HepG2 (cell line): ENCODE results near the gene RAB33A. TPM values are rescaled to one million over a fixed set of nuclear protein-coding genes. Genes with fewer than 3 reads are reported as not detected.

Source experiments
- ATAC-seq: fragments of 200-7000 bp; cut with Tn5 transposase; 3 replicates; pipeline ENCODE4 v1.9.1; 2020; ENCODE audit warnings: mild to moderate bottlenecking, moderate library complexity
- BruUV-seq: library from RNA; stranded (reverse); fragments of 400-500 nt; replicated peaks from 2 replicates; lab custom pipeline; 2021; lab: Mats Ljungman, UMichigan
- CTCF ChIA-PET: fragments of 300-600 bp; formaldehyde crosslinking; extraction: SDS; loops from one replicate; lab custom pipeline; 2021; ENCODE audit warnings: low total read pairs, inconsistent platforms, low intra/inter-chr PET ratio; lab: Yijun Ruan, JAX
- POLR2A ChIA-PET: fragments of 350-600 bp; sonication (Branson Sonifier 250); formaldehyde crosslinking; loops from one replicate; lab custom pipeline; 2020; ENCODE audit warnings: antibody characterized with exemption, inconsistent platforms; lab: Yijun Ruan, JAX
- DNase-seq: peaks from one replicate; pipeline ENCODE4 v3.0.0-alpha.2; 2015; ENCODE audit warnings: low spot score
- FAIRE-seq: peaks from 3 replicates; lab custom pipeline; 2011; peaks lifted over from hg19 to GRCh38; lab: Jason Lieb, UNC
- H2AFZ ChIP-seq: one replicate; pipeline ENCODE4 v1.6.1; 2011; ENCODE audit warnings: low read length, inconsistent platforms
- H3K27ac ChIP-seq: fragments of 300-600 bp; 3 replicates; pipeline ENCODE4 v1.8.0; 2011; ENCODE audit warnings: mixed run types, mild to moderate bottlenecking, mixed read lengths, low read length, inconsistent platforms; ENCODE audit not compliant: insufficient read depth; ENCODE audit errors: extremely low read length
- H3K27me3 ChIP-seq, 2 experiments: fragments of 200-600 bp in 1 of 2; 2 replicates in 1 of 2; 3 replicates in 1 of 2; pipeline versions ENCODE4 v1.6.0 to v1.8.0; 2011; ENCODE audit warnings: low read length in 2 of 2, mild to moderate bottlenecking in 2 of 2, moderate library complexity in 2 of 2, inconsistent platforms in 1 of 2; ENCODE audit not compliant: insufficient read depth in 2 of 2, control insufficient read depth in 1 of 2
- H3K36me3 ChIP-seq, 2 experiments: fragments of 200-600 bp in 1 of 2; replicated peaks in 1 of 2; 2 replicates in 1 of 2; 3 replicates in 1 of 2; pipeline versions ENCODE4 v1.5.1 to v1.8.0; 2011; ENCODE audit warnings: low read length in 2 of 2, inconsistent platforms in 1 of 2; ENCODE audit not compliant: insufficient read depth in 2 of 2, control insufficient read depth in 1 of 2
- H3K4me1 ChIP-seq: 2 replicates; pipeline ENCODE4 v1.5.1; 2012; ENCODE audit warnings: low read length, inconsistent platforms; ENCODE audit not compliant: insufficient read depth
- H3K4me2 ChIP-seq: 2 replicates; pipeline ENCODE4 v1.6.0; 2011; ENCODE audit warnings: low read depth, low read length, inconsistent platforms
- H3K4me3 ChIP-seq, 3 experiments: fragments of 200-600 bp in 1 of 3; sonication (generic), shearing (Covaris generic) in 1 of 3; replicated peaks in 1 of 3; 2 replicates each; pipeline ENCODE4 v1.5.1; 2011 to 2016; ENCODE audit warnings: low read length in 3 of 3, inconsistent platforms in 2 of 3, low read depth in 2 of 3, mild to moderate bottlenecking in 2 of 3, control low read depth in 1 of 3, mixed read lengths in 1 of 3; ENCODE audit not compliant: insufficient read depth in 1 of 3
- H3K79me2 ChIP-seq: one replicate; pipeline ENCODE4 v1.6.1; 2011; ENCODE audit warnings: low read length, inconsistent platforms; ENCODE audit not compliant: insufficient read depth
- H3K9ac ChIP-seq: 2 replicates; pipeline ENCODE4 v1.6.0; 2011; ENCODE audit warnings: mild to moderate bottlenecking, low read depth, low read length, inconsistent platforms; ENCODE audit not compliant: insufficient read depth
- H3K9me3 ChIP-seq: 2 replicates; pipeline ENCODE4 v1.5.1; 2012; ENCODE audit warnings: mild to moderate bottlenecking, low read length
- H4K20me1 ChIP-seq: 2 replicates; pipeline ENCODE4 v1.6.0; 2011; ENCODE audit warnings: inconsistent platforms, mild to moderate bottlenecking, low read length, moderate library complexity; ENCODE audit not compliant: insufficient read depth
- ESRRA ChIP-seq: sonication (generic); formaldehyde crosslinking; IDR thresholded peaks from 2 replicates; pipeline ENCODE4 v1.5.1; 2020; ENCODE audit warnings: mild to moderate bottlenecking, low read depth, missing genetic modification reagents
- FOSL2 ChIP-seq: sonication (generic); formaldehyde crosslinking; IDR thresholded peaks from 2 replicates; pipeline ENCODE4 v1.4.0; 2020; ENCODE audit warnings: missing genetic modification reagents
- GABPB1 ChIP-seq: IDR thresholded peaks from 2 replicates; pipeline ENCODE4 v1.6.1; 2016; ENCODE audit warnings: mild to moderate bottlenecking, missing genetic modification reagents, moderate library complexity, missing compliant biosample characterization
- HOXA9 ChIP-seq: sonication (generic); formaldehyde crosslinking; IDR thresholded peaks from 2 replicates; pipeline ENCODE4 v1.8.1; 2022; ENCODE audit warnings: missing genetic modification reagents, mild to moderate bottlenecking, moderate library complexity, borderline replicate concordance
- JUNB ChIP-seq: sonication (generic); formaldehyde crosslinking; IDR thresholded peaks from 2 replicates; pipeline ENCODE4 v1.8.0; 2022; ENCODE audit warnings: missing genetic modification reagents, mild to moderate bottlenecking, borderline replicate concordance
- MEIS1 ChIP-seq: sonication (generic); formaldehyde crosslinking; IDR thresholded peaks from 2 replicates; pipeline ENCODE4 v1.9.0; 2021; ENCODE audit warnings: mild to moderate bottlenecking, missing genetic modification reagents, moderate library complexity, borderline replicate concordance
- MTA1 ChIP-seq: sonication (generic); formaldehyde crosslinking; IDR thresholded peaks from 2 replicates; pipeline ENCODE4 v1.4.0; 2020; ENCODE audit warnings: missing genetic modification reagents, mild to moderate bottlenecking, borderline replicate concordance
- NFATC3 ChIP-seq: sonication (generic); formaldehyde crosslinking; IDR thresholded peaks from 2 replicates; pipeline ENCODE4 v1.5.1; 2020; ENCODE audit warnings: mild to moderate bottlenecking, missing genetic modification reagents
- REL ChIP-seq: sonication (generic); formaldehyde crosslinking; conservative IDR thresholded peaks from 2 replicates; pipeline ENCODE4 v1.8.0; 2022; ENCODE audit warnings: mild to moderate bottlenecking, missing genetic modification reagents, moderate library complexity
- ZNF260 ChIP-seq: sonication (generic); formaldehyde crosslinking; IDR thresholded peaks from 2 replicates; pipeline ENCODE4 v1.4.0; 2020; ENCODE audit warnings: missing genetic modification reagents, low read depth, mild to moderate bottlenecking, borderline replicate concordance
- ZNF564 ChIP-seq: sonication (generic); formaldehyde crosslinking; IDR thresholded peaks from 2 replicates; pipeline ENCODE4 v1.8.1; 2023; ENCODE audit warnings: mild to moderate bottlenecking, missing genetic modification reagents
- ZNF569 ChIP-seq: sonication (generic); formaldehyde crosslinking; IDR thresholded peaks from 2 replicates; pipeline ENCODE4 v1.5.0; 2020; ENCODE audit warnings: mild to moderate bottlenecking, missing genetic modification reagents, moderate library complexity, borderline replicate concordance
- ZNF605 ChIP-seq: sonication (generic); formaldehyde crosslinking; IDR thresholded peaks from 2 replicates; pipeline ENCODE4 v1.8.0; 2022; ENCODE audit warnings: mild to moderate bottlenecking, missing genetic modification reagents
- ZNF607 ChIP-seq: sonication (generic); formaldehyde crosslinking; IDR thresholded peaks from 2 replicates; pipeline ENCODE4 v1.5.1; 2020; ENCODE audit warnings: missing genetic modification reagents, mild to moderate bottlenecking, borderline replicate concordance
- ZNF792 ChIP-seq: IDR thresholded peaks from 2 replicates; pipeline ENCODE4 v1.6.1; 2016
- ZSCAN29 ChIP-seq: sonication (generic); formaldehyde crosslinking; conservative IDR thresholded peaks from 2 replicates; pipeline ENCODE4 v1.4.0; 2020; ENCODE audit warnings: mild to moderate bottlenecking, missing genetic modification reagents
- WGBS: methylation state at CpG from one replicate; pipeline ENCODE4 v1.1.6; 2017; ENCODE audit warnings: low lambda C conversion rate; 5-methylcytosine and 5-hydroxymethylcytosine counted together
- in situ Hi-C: cut with HindIII; loops from 2 replicates; pipeline ENCODE4 v1.10.0; 2017; ENCODE audit warnings: low pct_unique_long_range_greater_than_20kb; ENCODE audit not compliant: extremely low pct_ligation_motif_present
- intact Hi-C: fragments of 100-400 bp; cut with micrococcal nuclease; formaldehyde crosslinking; loops from one replicate; pipeline ENCODE4 v1.10.0; 2022; ENCODE audit not compliant: unreplicated experiment
- polyA plus RNA-seq, 8 experiments: library from polyadenylated mRNA; depleted of rRNA in 3 of 8; stranded (reverse) in 7 of 8; unstranded in 1 of 8; fragments of >200 nt; fragmentation: Illumina TruSeq in 4 of 8; extraction: Trizol in 4 of 8; gene quantifications; 2 replicates each; pipeline versions ENCODE4 v1.2.1 to v1.2.3, GENCODE V29; 2011 to 2016; ENCODE audit warnings: low read depth in 4 of 8, missing spikeins in 1 of 8, mixed read lengths in 1 of 8; ENCODE audit not compliant: insufficient read depth in 1 of 8
- total RNA-seq, 5 experiments: library from RNA; depleted of rRNA; stranded (reverse); fragments of >200 nt; fragmentation: Illumina TruSeq; extraction: Trizol; gene quantifications; 2 replicates each; pipeline ENCODE4 v1.2.3, GENCODE V29; 2016; ENCODE audit warnings: low read depth in 1 of 5
- TF ChIP-seq, protein P1 (sequence below): fragments of 450-650 bp; IDR thresholded peaks from 2 replicates; pipeline ENCODE4 v1.6.1; 2016
- TF ChIP-seq, protein P2 (sequence below), 2 experiments: fragments of 450-650 bp in 1 of 2; sonication (generic) in 1 of 2; formaldehyde crosslinking; IDR thresholded peaks; 2 replicates each; pipeline versions ENCODE4 v1.5.0 to v1.8.0; 2020 to 2022; ENCODE audit warnings: mild to moderate bottlenecking in 1 of 2, missing genetic modification reagents in 1 of 2

Gene RAB33A
- total and polyA plus RNA-seq, 2 of the 13 experiments (the other 11 are each of a cell fraction or from before 2014, with no cell fraction given), result 0.26 TPM; not detected in 1

- CTCF ChIA-PET, result no interaction called here
- Histone ChIP-seq H3K27me3 (no peaks in the 10 kb centered on the region), H4K20me1 (no peaks in the 10 kb centered on the region), H3K9ac (no peak overlapping the region), H3K79me2 (no peaks in the 10 kb centered on the region), H3K27ac (no peak overlapping the region), H3K4me3 (no peak overlapping the region), H3K4me2 (no peak overlapping the region), H2AFZ (no peak overlapping the region), H3K36me3 (no peaks in the 10 kb centered on the region), H3K9me3 (no peaks in the 10 kb centered on the region), H3K4me1 (peaks cover 3% of the 10 kb centered on the region; the same call in 1 of the 2 replicates)
- TF ChIP-seq MTA1, result no peak
- TF ChIP-seq NFATC3, result no peak
- TF ChIP-seq ZNF607 (CRISPR knock-in tag), result no peak
- TF ChIP-seq ESRRA (CRISPR knock-in tag), result no peak
- TF ChIP-seq ZNF569 (CRISPR knock-in tag), result no peak
- TF ChIP-seq ZNF564 (CRISPR knock-in tag), result no peak
- no peak for TF ChIP-seq REL (CRISPR knock-in tag)
- no peak for TF ChIP-seq FOSL2 (CRISPR knock-in tag)
- no peak for TF ChIP-seq ZSCAN29 (CRISPR knock-in tag)
- TF ChIP-seq HOXA9 (CRISPR knock-in tag), result no peak
- TF ChIP-seq ZNF792 (CRISPR knock-in tag), result no peak
- no peak for TF ChIP-seq ZNF605 (CRISPR knock-in tag)
- no peak for TF ChIP-seq MEIS1 (CRISPR knock-in tag)
- no peak for TF ChIP-seq GABPB1 (CRISPR knock-in tag)
- TF ChIP-seq JUNB (CRISPR knock-in tag), result no peak
- TF ChIP-seq, protein P1, sequence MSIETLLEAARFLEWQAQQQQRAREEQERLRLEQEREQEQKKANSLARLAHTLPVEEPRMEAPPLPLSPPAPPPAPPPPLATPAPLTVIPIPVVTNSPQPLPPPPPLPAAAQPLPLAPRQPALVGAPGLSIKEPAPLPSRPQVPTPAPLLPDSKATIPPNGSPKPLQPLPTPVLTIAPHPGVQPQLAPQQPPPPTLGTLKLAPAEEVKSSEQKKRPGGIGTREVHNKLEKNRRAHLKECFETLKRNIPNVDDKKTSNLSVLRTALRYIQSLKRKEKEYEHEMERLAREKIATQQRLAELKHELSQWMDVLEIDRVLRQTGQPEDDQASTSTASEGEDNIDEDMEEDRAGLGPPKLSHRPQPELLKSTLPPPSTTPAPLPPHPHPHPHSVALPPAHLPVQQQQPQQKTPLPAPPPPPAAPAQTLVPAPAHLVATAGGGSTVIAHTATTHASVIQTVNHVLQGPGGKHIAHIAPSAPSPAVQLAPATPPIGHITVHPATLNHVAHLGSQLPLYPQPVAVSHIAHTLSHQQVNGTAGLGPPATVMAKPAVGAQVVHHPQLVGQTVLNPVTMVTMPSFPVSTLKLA, result no peak
- no peak for TF ChIP-seq ZNF260
- TF ChIP-seq, protein P2, sequence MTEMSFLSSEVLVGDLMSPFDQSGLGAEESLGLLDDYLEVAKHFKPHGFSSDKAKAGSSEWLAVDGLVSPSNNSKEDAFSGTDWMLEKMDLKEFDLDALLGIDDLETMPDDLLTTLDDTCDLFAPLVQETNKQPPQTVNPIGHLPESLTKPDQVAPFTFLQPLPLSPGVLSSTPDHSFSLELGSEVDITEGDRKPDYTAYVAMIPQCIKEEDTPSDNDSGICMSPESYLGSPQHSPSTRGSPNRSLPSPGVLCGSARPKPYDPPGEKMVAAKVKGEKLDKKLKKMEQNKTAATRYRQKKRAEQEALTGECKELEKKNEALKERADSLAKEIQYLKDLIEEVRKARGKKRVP (CRISPR knock-in tag; IDR thresholded peaks at IDR 0.05), result no peak
- ATAC-seq (no peak), FAIRE-seq (no peak), DNase-seq (no peak)
- in situ Hi-C loops, result no loop called here
- BruUV-seq, result no TSS peak
- no CpG with 5 or more reads among the region's 5 CpGs for WGBS
- POLR2A ChIA-PET, result no interaction called here
- intact Hi-C loops, result no loop called here
Measured at GRCh38 chrX:130179170-130179569, 7.4 kb downstream of the RAB33A start.
